GM20431 (cell line): Measurements from ENCODE around the gene ALDH9A1.
"Not testable (repeated sequence)": the region's sequence is repeated elsewhere in the genome, so short reads cannot be mapped to it uniquely, and the experiment has no call there.

Experiments
- in situ Hi-C: fragments of 300-500 bp; cut with MseI, MboI; formaldehyde crosslinking; loops from one replicate; pipeline ENCODE4 v1.15.0; 2020; ENCODE audit warnings: low sequenced_read_pairs; ENCODE audit not compliant: unreplicated experiment

ALDH9A1 gene

GRCh38 chr1:165697881-165698760, at the start of gene ALDH9A1:
Gene ALDH9A1 (minus strand): TSS chr1:165698562. CDS start chr1:165698558, 4 bp downstream.
- in situ Hi-C loops = no loop called here

DNA sequence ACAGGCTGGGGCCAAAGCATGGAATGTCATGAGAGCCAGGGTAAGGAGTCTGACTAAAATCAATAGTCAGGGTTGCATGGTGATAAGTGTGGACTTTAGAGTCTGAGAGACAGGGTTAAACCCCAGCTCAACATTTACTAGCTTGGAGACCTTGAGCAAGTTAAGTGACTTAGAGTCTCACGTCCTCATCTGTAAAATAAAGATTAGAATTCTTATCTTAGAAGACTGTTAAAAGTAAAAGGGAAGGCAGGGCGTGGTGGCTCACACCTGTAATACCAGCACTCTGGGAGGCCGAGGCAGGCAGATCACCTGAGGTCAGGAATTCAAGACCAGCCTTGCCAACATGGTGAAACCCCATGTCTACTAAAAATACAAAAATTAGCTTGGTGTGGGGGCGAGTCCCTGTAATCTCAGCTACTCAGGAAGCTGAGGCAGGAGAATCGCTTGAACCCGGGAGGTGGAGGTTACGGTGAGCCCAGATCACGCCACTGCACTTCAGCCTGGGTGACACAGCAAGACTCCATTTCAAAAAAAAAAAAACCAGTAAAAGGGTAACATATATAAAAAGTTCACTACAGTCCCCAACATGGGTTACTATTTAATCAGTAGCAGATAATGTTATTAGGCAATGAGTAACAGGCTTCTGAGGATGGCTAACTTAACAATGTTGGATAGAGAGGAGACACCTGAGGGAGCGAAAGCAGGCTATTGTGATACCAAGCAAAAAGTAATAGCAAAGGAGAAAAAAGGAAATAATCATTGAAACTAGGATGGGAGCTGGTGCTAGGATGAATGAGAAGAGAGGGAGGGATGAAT, 49.5 kb upstream of the ALDH9A1 start:
- in situ Hi-C loops = no loop called here

GRCh38 chr1:165744913-165745312, 46.6 kb upstream of the ALDH9A1 start:
- in situ Hi-C loops = not testable (repeated sequence)

DNA sequence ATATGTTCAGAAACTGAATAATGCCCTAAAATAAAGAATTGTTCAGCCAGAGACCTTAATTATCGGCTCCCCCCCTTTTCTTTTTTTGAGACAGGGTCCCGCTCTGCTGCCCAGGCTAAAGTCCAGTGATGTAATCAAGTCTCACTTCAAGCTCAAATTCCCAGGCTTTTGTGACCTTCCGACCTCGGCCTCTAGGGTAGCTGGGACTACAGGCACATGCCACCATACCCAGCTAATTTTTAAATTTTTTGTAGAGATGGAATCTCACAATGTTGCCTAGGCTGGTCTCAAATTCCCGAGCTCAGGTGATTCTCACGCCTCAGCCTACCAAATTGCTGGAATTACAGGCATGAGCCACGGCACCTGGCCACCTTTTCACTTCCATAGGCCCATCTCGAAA, 43.8 kb upstream of the ALDH9A1 start:
- in situ Hi-C loops = no loop called here

GRCh38 chr1:165738794-165739193, 40.4 kb upstream of the ALDH9A1 start:
- in situ Hi-C loops = no loop called here

GRCh38 chr1:165737196-165737595, 38.8 kb upstream of the ALDH9A1 start:
- in situ Hi-C loops = no loop called here

DNA sequence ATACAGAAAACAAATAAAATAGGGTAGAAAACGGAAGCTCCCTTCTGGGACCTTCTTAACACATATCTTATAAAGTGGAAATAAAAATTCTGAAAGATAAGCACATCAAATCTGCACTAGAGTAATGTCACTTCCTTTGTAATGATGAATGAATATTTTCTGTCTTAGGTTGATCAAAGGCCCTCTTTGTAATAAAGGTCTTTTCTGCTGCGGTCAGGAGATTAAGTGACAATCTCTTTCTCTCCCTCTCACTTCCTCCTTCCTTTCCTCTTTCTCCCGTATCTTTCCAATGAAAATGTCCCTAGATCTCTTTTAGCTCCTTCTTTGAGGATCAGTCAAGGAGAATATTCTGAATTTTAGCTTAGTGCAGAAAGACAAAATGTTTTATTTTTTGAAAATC, 36.5 kb upstream of the ALDH9A1 start:
- in situ Hi-C loops = no loop called here

GRCh38 chr1:165726841-165727240, 28.5 kb upstream of the ALDH9A1 start:
- in situ Hi-C loops = no loop called here

- in situ Hi-C loops = no loop called here
Measured at GRCh38 chr1:165726169-165726568, 27.8 kb upstream of the ALDH9A1 start.

GRCh38 chr1:165717918-165718515, 19.7 kb upstream of the ALDH9A1 start:
- in situ Hi-C loops = loop anchor here (10.0 kb wide), 1 partner anchor 187 kb away; no protein-coding TSS in a partner anchor

GRCh38 chr1:165716265-165717051, 18.1 kb upstream of the ALDH9A1 start:
- in situ Hi-C loops = loop anchor here (10.0 kb wide), 1 partner anchor 188 kb away; no protein-coding TSS in a partner anchor

- in situ Hi-C loops = loop anchor here (10.0 kb wide), 1 partner anchor 192 kb away; no protein-coding TSS in a partner anchor
Measured at GRCh38 chr1:165712764-165713163, 14.4 kb upstream of the ALDH9A1 start.

GRCh38 chr1:165707984-165708706, 9.8 kb upstream of the ALDH9A1 start:
- in situ Hi-C loops = no loop called here

- in situ Hi-C loops = no loop called here
Measured at GRCh38 chr1:165703648-165704047, 5.3 kb upstream of the ALDH9A1 start.

GRCh38 chr1:165701922-165702321, 3.6 kb upstream of the ALDH9A1 start:
- in situ Hi-C loops = not testable (repeated sequence)

- in situ Hi-C loops = no loop called here
Measured at GRCh38 chr1:165699577-165699976, 1.2 kb upstream of the ALDH9A1 start.

DNA sequence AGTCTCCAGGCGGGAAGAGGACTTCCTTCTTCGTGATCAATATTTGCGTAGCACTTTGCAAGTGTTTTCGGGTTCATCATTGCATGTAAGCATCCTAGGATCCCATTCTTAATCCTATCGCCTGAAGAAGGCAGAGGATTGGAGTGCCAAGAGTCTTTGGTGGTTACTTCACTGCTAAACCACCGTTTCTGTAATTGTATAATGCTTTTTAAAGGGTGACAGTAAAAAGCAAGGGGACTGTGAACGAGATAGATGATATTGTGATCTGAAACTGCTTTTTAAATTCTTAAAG, 345 bp upstream of the ALDH9A1 start:
- in situ Hi-C loops = no loop called here

DNA sequence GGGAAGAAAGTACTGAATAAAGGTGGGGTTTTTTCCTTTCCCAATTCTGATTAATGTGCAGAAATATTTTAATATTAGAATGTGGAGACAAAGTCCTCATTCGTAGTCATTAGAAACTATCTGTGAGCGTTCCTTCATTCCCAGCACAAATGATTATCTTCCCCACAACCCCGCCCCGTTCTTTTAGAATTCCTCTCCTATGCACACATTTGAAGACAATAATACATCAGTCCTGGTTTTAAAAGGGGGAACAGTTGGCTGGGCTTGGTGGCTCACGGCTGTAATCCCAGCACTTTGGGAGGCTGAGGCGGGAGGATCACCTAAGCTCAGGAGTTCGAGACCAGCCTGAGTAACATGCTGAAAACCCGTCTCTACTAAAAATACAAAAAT, 876 bp downstream of the ALDH9A1 start:
- in situ Hi-C loops = no loop called here

DNA sequence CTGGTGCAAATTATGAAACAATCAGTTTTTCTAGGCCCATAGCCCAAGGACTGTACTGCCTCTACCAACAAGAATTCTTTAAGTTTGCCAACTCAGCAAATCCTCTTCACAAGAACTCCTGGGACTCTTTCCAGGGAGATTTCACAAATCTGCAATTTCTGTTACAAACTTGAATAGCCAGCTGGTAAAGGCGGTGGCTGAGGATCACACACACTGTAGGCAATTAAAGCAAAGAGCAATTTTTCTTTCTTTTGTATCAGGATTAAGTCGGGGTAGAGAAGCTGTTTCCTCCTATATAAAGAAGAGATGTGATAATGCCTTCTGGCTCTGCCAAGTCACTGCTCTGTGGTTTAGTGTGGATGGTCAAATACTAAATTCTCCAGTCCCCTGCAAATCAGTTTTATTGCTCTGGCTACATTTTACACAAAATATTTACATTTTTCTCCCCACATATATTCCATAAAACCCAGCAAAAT, 1.7 kb downstream of the ALDH9A1 start:
- in situ Hi-C loops = no loop called here
